ENCODE data around the gene AQP3. TPM values are rescaled to one million over a fixed set of nuclear protein-coding genes. Genes with fewer than 3 reads are reported as not detected.

The AQP3 gene
- total RNA-seq, 2 donors from 2014 or later = 206 to 225 TPM

GRCh38 chr9:33443464-33444154, 3.8 kb downstream of the AQP3 start:
- no peak for ATAC-seq
- no peaks in the 10 kb centered on the region for H3K9me3 ChIP-seq (ENCODE audit: control insufficient read depth, low read length, poor library complexity, severe bottlenecking)
- H3K36me3 Mint-ChIP-seq (ENCODE audit: low read depth) = peaks cover 9% of the 10 kb centered on the region
- peaks cover 58% of the 10 kb centered on the region for H3K4me1 Mint-ChIP-seq
- peak overlapping the region; percentile 97 for H3K4me3 Mint-ChIP-seq
- no peak for DNase-seq
- no peaks in the 10 kb centered on the region for H3K27me3 Mint-ChIP-seq
- H3K27ac Mint-ChIP-seq = peak overlapping the region; percentile 99

- DNase-seq (no peak), ATAC-seq (no peak)
- H3K9me3 ChIP-seq (ENCODE audit: control insufficient read depth, low read length, poor library complexity, severe bottlenecking) = no peaks in the 10 kb centered on the region
- H3K27ac Mint-ChIP-seq = peak overlapping the region; percentile 99
- H3K4me3 Mint-ChIP-seq = peak overlapping the region; percentile 7
- H3K27me3 Mint-ChIP-seq = no peaks in the 10 kb centered on the region
- peaks cover 53% of the 10 kb centered on the region for H3K4me1 Mint-ChIP-seq
- H3K36me3 Mint-ChIP-seq (ENCODE audit: low read depth) = peaks cover 9% of the 10 kb centered on the region
These were observed 4.3 kb downstream of the AQP3 start for GRCh38 chr9:33443047-33443446.

- H3K4me3 Mint-ChIP-seq = peak overlapping the region; percentile 43
- H3K36me3 Mint-ChIP-seq (ENCODE audit: low read depth) = peaks cover 9% of the 10 kb centered on the region
- peaks cover 57% of the 10 kb centered on the region for H3K4me1 Mint-ChIP-seq
- no peak overlapping the region for H3K27ac Mint-ChIP-seq
- no peaks in the 10 kb centered on the region for H3K9me3 ChIP-seq (ENCODE audit: control insufficient read depth, low read length, poor library complexity, severe bottlenecking)
- ATAC-seq (no peak), DNase-seq (no peak)
- H3K27me3 Mint-ChIP-seq = no peaks in the 10 kb centered on the region
These were observed 5.3 kb downstream of the AQP3 start for GRCh38 chr9:33442125-33442524.

GRCh38 chr9:33440609-33441008, 6.8 kb downstream of the AQP3 start:
- peaks cover 9% of the 10 kb centered on the region for H3K36me3 Mint-ChIP-seq (ENCODE audit: low read depth)
- DNase-seq = no peak
- no peaks in the 10 kb centered on the region for H3K9me3 ChIP-seq (ENCODE audit: control insufficient read depth, low read length, poor library complexity, severe bottlenecking)
- H3K4me3 Mint-ChIP-seq = no peak overlapping the region
- peaks cover 54% of the 10 kb centered on the region for H3K4me1 Mint-ChIP-seq
- H3K27ac Mint-ChIP-seq = peak overlapping the region; percentile 32
- no peak for ATAC-seq
- no peaks in the 10 kb centered on the region for H3K27me3 Mint-ChIP-seq

- Mint-ChIP-seq H3K4me3 (peak overlapping the region; percentile 68), H3K27ac (peak overlapping the region; percentile 32), H3K27me3 (no peaks in the 10 kb centered on the region), H3K4me1 (peaks cover 55% of the 10 kb centered on the region), H3K36me3 (ENCODE audit: low read depth) (peaks cover 8% of the 10 kb centered on the region)
- no peaks in the 10 kb centered on the region for H3K9me3 ChIP-seq (ENCODE audit: control insufficient read depth, low read length, poor library complexity, severe bottlenecking)
- DNase-seq (no peak), ATAC-seq (no peak)
These were observed 7.2 kb downstream of the AQP3 start for GRCh38 chr9:33440204-33440603.

GRCh38 chr9:33439731-33440130, 7.7 kb downstream of the AQP3 start:
- Mint-ChIP-seq H3K4me3 (peak overlapping the region; percentile 68), H3K36me3 (ENCODE audit: low read depth) (peaks cover 7% of the 10 kb centered on the region), H3K27me3 (no peaks in the 10 kb centered on the region), H3K4me1 (peaks cover 50% of the 10 kb centered on the region), H3K27ac (peak overlapping the region; percentile 60)
- DNase-seq (no peak), ATAC-seq (no peak)
- H3K9me3 ChIP-seq (ENCODE audit: control insufficient read depth, low read length, poor library complexity, severe bottlenecking) = no peaks in the 10 kb centered on the region

- H3K4me1 Mint-ChIP-seq = peaks cover 50% of the 10 kb centered on the region
- no peak overlapping the region for H3K4me3 Mint-ChIP-seq
- DNase-seq (no peak), ATAC-seq (no peak)
- H3K9me3 ChIP-seq (ENCODE audit: control insufficient read depth, low read length, poor library complexity, severe bottlenecking) = no peaks in the 10 kb centered on the region
- peaks cover 7% of the 10 kb centered on the region for H3K36me3 Mint-ChIP-seq (ENCODE audit: low read depth)
- H3K27ac Mint-ChIP-seq = peak overlapping the region; percentile 60
- no peaks in the 10 kb centered on the region for H3K27me3 Mint-ChIP-seq
These were observed 8.3 kb downstream of the AQP3 start for GRCh38 chr9:33438926-33439680.

GRCh38 chr9:33437898-33438297, 9.5 kb downstream of the AQP3 start:
- DNase-seq = no peak
- no peak overlapping the region for H3K4me3 Mint-ChIP-seq
- ATAC-seq = no peak
- H3K4me1 Mint-ChIP-seq = peaks cover 46% of the 10 kb centered on the region
- H3K36me3 Mint-ChIP-seq (ENCODE audit: low read depth) = peaks cover 7% of the 10 kb centered on the region
- H3K27ac Mint-ChIP-seq = no peak overlapping the region
- no peaks in the 10 kb centered on the region for H3K27me3 Mint-ChIP-seq
- H3K9me3 ChIP-seq (ENCODE audit: control insufficient read depth, low read length, poor library complexity, severe bottlenecking) = no peaks in the 10 kb centered on the region

GRCh38 chr9:33437205-33437604, 10.2 kb downstream of the AQP3 start:
- H3K9me3 ChIP-seq (ENCODE audit: control insufficient read depth, low read length, poor library complexity, severe bottlenecking) = no peaks in the 10 kb centered on the region
- no peak for DNase-seq
- Mint-ChIP-seq H3K4me1 (peaks cover 45% of the 10 kb centered on the region), H3K27me3 (no peaks in the 10 kb centered on the region), H3K27ac (peak overlapping the region; percentile 62), H3K4me3 (no peak overlapping the region), H3K36me3 (ENCODE audit: low read depth) (peaks cover 7% of the 10 kb centered on the region)
- no peak for ATAC-seq

- no peaks in the 10 kb centered on the region for H3K27me3 Mint-ChIP-seq
- H3K4me1 Mint-ChIP-seq = peaks cover 42% of the 10 kb centered on the region
- peak overlapping the region; percentile 37 for H3K27ac Mint-ChIP-seq
- H3K4me3 Mint-ChIP-seq = no peak overlapping the region
- no peaks in the 10 kb centered on the region for H3K9me3 ChIP-seq (ENCODE audit: control insufficient read depth, low read length, poor library complexity, severe bottlenecking)
- H3K36me3 Mint-ChIP-seq (ENCODE audit: low read depth) = peaks cover 7% of the 10 kb centered on the region
- DNase-seq (no peak), ATAC-seq (no peak)
These were observed 10.9 kb downstream of the AQP3 start for GRCh38 chr9:33436445-33436844.

GRCh38 chr9:33435821-33436277, 11.5 kb downstream of the AQP3 start:
- no peak for ATAC-seq
- peaks cover 38% of the 10 kb centered on the region for H3K4me1 Mint-ChIP-seq
- H3K36me3 Mint-ChIP-seq (ENCODE audit: low read depth) = peaks cover 7% of the 10 kb centered on the region
- H3K27ac Mint-ChIP-seq = peak overlapping the region; percentile 37
- H3K4me3 Mint-ChIP-seq = no peak overlapping the region
- H3K27me3 Mint-ChIP-seq = no peaks in the 10 kb centered on the region
- H3K9me3 ChIP-seq (ENCODE audit: control insufficient read depth, low read length, poor library complexity, severe bottlenecking) = no peaks in the 10 kb centered on the region
- DNase-seq = no peak

- ATAC-seq = no peak
- peaks cover 31% of the 10 kb centered on the region for H3K4me1 Mint-ChIP-seq
- no peak overlapping the region for H3K27ac Mint-ChIP-seq
- no peaks in the 10 kb centered on the region for H3K27me3 Mint-ChIP-seq
- H3K9me3 ChIP-seq (ENCODE audit: control insufficient read depth, low read length, poor library complexity, severe bottlenecking) = no peaks in the 10 kb centered on the region
- no peaks in the 10 kb centered on the region for H3K36me3 Mint-ChIP-seq (ENCODE audit: low read depth)
- DNase-seq = no peak
- H3K4me3 Mint-ChIP-seq = no peak overlapping the region
These were observed 12.9 kb downstream of the AQP3 start for GRCh38 chr9:33434317-33435105.

- Mint-ChIP-seq H3K4me3 (no peak overlapping the region), H3K4me1 (peaks cover 33% of the 10 kb centered on the region), H3K27me3 (no peaks in the 10 kb centered on the region), H3K27ac (no peak overlapping the region), H3K36me3 (ENCODE audit: low read depth) (no peaks in the 10 kb centered on the region)
- DNase-seq = no peak
- no peak for ATAC-seq
- no peaks in the 10 kb centered on the region for H3K9me3 ChIP-seq (ENCODE audit: control insufficient read depth, low read length, poor library complexity, severe bottlenecking)
These were observed 13.5 kb downstream of the AQP3 start for GRCh38 chr9:33433871-33434270.
